ENCODE results near the gene TMEM250. TPM values are rescaled to one million over a fixed set of nuclear protein-coding genes. Genes with fewer than 3 reads are reported as not detected.

The TMEM250 gene
- total and polyA plus RNA-seq, 4 experiments from 2014 or later: 46.7 to 67.3 (median 53.9) TPM

DNA sequence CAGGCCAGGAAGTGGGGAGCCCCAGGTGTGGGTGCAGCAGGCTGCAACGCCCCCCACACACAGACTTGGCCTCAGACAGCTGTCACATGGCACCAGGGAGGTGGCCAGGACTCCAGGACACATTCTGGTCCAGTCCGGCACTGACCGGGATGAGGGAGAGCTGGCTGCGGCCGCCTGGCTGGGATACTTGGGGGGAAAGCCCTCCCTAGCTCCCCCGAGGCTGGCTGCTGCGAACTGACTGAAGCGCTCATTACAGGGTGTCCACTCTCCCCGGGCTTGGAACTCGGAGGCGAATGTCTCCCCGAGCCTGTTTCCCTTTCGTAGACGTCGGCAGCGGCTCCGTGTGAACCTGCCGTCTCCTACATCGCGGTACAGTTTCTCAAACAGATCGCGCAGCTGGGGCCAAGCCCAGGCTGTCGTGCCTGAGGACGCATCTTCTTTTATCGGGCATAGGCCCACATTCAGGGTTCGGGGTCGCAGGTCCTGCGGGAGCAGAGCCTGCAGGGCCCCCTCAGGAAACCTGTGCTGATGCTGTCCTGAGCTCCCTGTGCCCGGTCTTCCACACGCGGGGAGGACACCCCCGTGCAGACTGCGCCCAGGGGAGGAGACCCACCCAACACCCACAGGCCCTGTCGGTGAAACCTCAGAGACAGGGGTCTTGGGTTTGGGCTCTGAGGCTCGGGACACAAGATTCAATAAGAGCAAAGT is 43.4 kb downstream of the TMEM250 start:
- Mint-ChIP-seq H3K9me3 (no peaks in the 10 kb centered on the region), H3K36me3 (peaks cover 0 to 7% of the 10 kb centered on the region in 2 donors), H3K4me1 (peaks cover 9 to 29% (median 12%) of the 10 kb centered on the region in 4 donors), H3K27me3 (no peaks in the 10 kb centered on the region), H3K4me3 (no peak overlapping the region), H3K27ac (no peak overlapping the region)
- no peaks in the 10 kb centered on the region for H3K9me3 ChIP-seq (ENCODE audit: control insufficient read depth in 1 of 2, low read length in 2 of 2)
- H3K4me3 ChIP-seq (ENCODE audit: low read length in 2 of 2): no peak overlapping the region
- ChIA-PET POLR2A (ENCODE audit: partially characterized antibody) (no interaction called here), CTCF (ENCODE audit: partially characterized antibody) (no interaction called here)
- DNase-seq: no peak
- peaks cover 5% of the 10 kb centered on the region for H3K4me1 ChIP-seq (ENCODE audit: insufficient read depth, low read length)
- H3K36me3 ChIP-seq (ENCODE audit: insufficient read depth, low read length): no peaks in the 10 kb centered on the region
- no peak overlapping the region for H3K27ac ChIP-seq (ENCODE audit: low read depth, low read length)
- H3K27me3 ChIP-seq (ENCODE audit: insufficient read depth, low read length): no peaks in the 10 kb centered on the region
- intact Hi-C loops (cut with micrococcal nuclease): no loop called here

- ChIA-PET CTCF (ENCODE audit: partially characterized antibody) (no interaction called here), POLR2A (ENCODE audit: partially characterized antibody) (no interaction called here)
- H3K9me3 ChIP-seq (ENCODE audit: control insufficient read depth in 1 of 2, low read length in 2 of 2): no peaks in the 10 kb centered on the region
- intact Hi-C loops (cut with micrococcal nuclease): no loop called here
- no peaks in the 10 kb centered on the region for H3K36me3 ChIP-seq (ENCODE audit: insufficient read depth, low read length)
- Mint-ChIP-seq H3K27me3 (no peaks in the 10 kb centered on the region), H3K4me3 (no peak overlapping the region), H3K36me3 (peaks cover 3 to 7% of the 10 kb centered on the region in 2 donors), H3K4me1 (peaks cover 8 to 28% (median 13%) of the 10 kb centered on the region in 4 donors), H3K27ac (no peak overlapping the region), H3K9me3 (no peaks in the 10 kb centered on the region)
- no peaks in the 10 kb centered on the region for H3K27me3 ChIP-seq (ENCODE audit: insufficient read depth, low read length)
- H3K27ac ChIP-seq (ENCODE audit: low read depth, low read length): no peak overlapping the region
- no peak overlapping the region for H3K4me3 ChIP-seq (ENCODE audit: low read length in 2 of 2)
- H3K4me1 ChIP-seq (ENCODE audit: insufficient read depth, low read length): peaks cover 5% of the 10 kb centered on the region
- no peak for DNase-seq
Measured at GRCh38 chr9:136074706-136075105, 44.0 kb downstream of the TMEM250 start.

Other genes starting within 250 kb of the TMEM250 start
- 10 to 100 TPM; 40.6 to 51.7 TPM for gene CAMSAP1, start 211.3 kb downstream of the TMEM250 start, total RNA-seq
- gene CAMSAP1, start 211.3 kb downstream of the TMEM250 start, polyA plus RNA-seq: 1 to 10 TPM in 1 of 2 donors, under 1 TPM in 1; 0.76 to 4.4 TPM
- gene UBAC1, start 157.5 kb downstream of the TMEM250 start, total RNA-seq: 10 to 100 TPM; 28.4 to 32.8 TPM
- 10 to 100 TPM; 23.0 to 27.7 TPM for gene UBAC1, start 157.5 kb downstream of the TMEM250 start, polyA plus RNA-seq
- 10 to 100 TPM; 11.5 to 12.2 TPM for gene NACC2, start 23.6 kb downstream of the TMEM250 start, total RNA-seq
- gene NACC2, start 23.6 kb downstream of the TMEM250 start, polyA plus RNA-seq: 1 to 10 TPM in 1 of 2 donors, under 1 TPM in 1; 0.58 to 2.6 TPM
- gene LHX3, start 86.3 kb upstream of the TMEM250 start, total RNA-seq: not detected
- not detected for gene LHX3, start 86.3 kb upstream of the TMEM250 start, polyA plus RNA-seq
- gene QSOX2, start 126.9 kb upstream of the TMEM250 start, total RNA-seq: 10 to 100 TPM; 14.8 to 15.0 TPM
- under 1 TPM; 0.35 to 0.87 TPM for gene QSOX2, start 126.9 kb upstream of the TMEM250 start, polyA plus RNA-seq
- gene CCDC187, start 185.2 kb upstream of the TMEM250 start, total RNA-seq: not detected
- not detected for gene CCDC187, start 185.2 kb upstream of the TMEM250 start, polyA plus RNA-seq
- 1 to 10 TPM; 7.6 to 8.1 TPM for gene GPSM1, start 208.7 kb upstream of the TMEM250 start, total RNA-seq
- gene GPSM1, start 208.7 kb upstream of the TMEM250 start, polyA plus RNA-seq: 1 to 10 TPM in 1 of 2 donors, under 1 TPM in 1; 0.78 to 1.6 TPM
- 10 to 100 TPM; 26.0 to 32.3 TPM for gene DNLZ, start 244.9 kb upstream of the TMEM250 start, total RNA-seq
- gene DNLZ, start 244.9 kb upstream of the TMEM250 start, polyA plus RNA-seq: 10 to 100 TPM; 71.3 to 86.1 TPM

Data from CD4-positive, alpha-beta memory T cell (primary cell).